GM21390 (cell line): ENCODE data around the gene FBLN2.

Experiments
- ATAC-seq: cut with Tn5 transposase; IDR thresholded peaks from one replicate; pipeline ENCODE4 v1.9.1; 2021; ENCODE audit not compliant: unreplicated experiment

Gene FBLN2

DNA sequence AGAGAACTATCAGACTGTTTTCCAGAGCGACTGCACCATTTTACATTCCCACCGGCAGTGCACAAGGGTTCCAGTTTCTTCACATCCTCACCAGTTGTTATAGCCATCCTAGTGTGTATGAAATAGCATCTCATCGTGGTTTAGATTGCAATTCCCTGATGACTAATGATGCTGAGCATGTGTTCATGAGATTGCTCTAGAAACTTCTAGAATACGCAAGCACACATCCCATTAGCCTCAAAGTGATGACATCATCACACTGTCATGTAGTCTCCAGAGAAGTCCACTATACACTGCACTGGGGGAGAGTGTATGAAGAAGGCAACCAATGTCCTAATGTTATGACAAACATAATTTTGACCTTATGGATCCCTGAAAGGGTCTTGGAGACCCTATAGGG lies 30.1 kb downstream of the FBLN2 start:
- ATAC-seq, result no peak

- no peak for ATAC-seq
These were observed 31.5 kb downstream of the FBLN2 start for GRCh38 chr3:13580256-13581023.

DNA sequence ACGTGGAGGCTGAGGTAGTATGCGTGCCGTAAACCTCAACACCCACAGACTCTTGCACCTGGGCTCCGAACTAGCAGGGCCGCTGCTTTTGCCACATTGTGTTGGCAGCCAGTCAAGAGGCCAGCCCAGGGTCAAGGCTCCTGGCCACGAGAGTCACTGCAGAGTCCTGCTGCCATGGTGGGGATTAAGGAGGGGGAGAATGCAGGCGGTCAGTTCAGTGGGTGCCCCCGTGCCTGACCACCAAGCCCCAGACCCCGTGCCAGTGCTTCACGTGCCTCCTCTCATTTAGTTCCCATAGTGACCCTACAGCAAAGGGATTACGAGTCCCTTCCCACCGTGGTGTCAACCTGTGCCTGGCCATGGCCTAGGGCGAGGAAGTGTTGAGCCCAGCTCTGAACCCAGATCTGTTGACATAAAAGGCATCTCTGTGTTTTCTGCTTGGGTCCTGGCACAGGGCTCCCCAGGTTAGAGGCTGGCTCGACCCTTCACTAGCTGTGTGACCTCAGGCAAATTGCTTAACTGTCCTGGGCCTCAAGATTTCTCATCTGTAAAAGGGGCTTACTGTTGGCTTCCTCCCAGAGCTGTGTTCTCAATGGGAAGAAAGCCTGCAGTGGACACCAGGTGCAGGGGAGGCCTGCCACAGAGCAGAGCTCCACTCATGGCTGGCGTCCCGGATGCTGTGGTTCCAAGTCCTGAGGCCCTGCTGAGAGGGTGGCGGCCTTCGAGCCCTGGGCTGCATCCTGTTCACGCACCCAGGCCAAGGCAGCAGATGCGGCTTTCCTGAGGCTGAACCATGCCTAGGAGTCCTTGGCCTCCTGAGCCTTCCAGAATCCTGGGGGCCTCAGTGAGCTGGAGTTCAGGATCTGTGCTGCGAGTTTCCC lies 32.8 kb downstream of the FBLN2 start:
- no peak for ATAC-seq

DNA sequence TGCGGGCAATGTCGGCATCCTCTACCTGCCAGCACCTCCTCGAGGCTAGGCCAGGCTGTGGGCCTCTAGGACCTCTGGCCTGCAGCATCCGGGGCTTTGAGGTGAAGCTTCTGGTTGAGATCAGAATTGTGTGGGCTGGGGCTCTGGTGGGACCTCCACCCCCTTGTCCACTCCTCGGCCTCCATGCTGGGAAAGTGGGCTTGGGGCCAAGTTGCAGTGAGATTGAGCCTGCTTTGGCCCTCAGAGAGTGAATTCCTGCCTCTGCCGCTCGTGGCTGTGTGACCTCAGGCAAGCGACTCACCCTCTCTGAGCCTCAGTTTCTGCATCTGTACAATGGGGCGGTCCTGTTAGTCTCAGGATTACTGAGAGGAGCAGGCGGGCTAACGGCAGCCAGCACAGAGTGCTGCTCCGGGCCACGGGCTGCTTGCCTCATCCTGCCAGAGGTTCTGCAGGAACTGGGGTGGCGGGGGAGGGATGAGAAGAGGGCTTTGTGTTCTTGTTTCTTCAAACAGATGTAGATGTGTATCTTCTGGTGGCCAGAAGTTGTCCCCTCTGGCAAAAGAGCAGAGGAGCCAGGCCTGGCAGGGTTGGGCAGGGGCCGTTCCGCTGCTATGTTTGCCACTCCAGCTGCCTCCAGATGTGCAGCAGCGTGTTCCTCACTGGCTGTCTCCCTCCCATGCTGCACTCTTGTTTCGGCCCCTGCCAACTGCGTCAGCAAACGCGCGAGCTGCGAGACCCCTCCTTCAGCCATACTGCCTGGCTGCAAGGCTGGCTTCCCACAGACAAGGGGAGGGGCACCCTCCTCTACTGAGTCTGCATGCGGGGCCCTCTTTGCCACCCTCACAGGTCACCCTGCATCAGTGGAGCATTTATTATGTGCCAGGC lies 33.7 kb downstream of the FBLN2 start:
- ATAC-seq, result no peak

DNA sequence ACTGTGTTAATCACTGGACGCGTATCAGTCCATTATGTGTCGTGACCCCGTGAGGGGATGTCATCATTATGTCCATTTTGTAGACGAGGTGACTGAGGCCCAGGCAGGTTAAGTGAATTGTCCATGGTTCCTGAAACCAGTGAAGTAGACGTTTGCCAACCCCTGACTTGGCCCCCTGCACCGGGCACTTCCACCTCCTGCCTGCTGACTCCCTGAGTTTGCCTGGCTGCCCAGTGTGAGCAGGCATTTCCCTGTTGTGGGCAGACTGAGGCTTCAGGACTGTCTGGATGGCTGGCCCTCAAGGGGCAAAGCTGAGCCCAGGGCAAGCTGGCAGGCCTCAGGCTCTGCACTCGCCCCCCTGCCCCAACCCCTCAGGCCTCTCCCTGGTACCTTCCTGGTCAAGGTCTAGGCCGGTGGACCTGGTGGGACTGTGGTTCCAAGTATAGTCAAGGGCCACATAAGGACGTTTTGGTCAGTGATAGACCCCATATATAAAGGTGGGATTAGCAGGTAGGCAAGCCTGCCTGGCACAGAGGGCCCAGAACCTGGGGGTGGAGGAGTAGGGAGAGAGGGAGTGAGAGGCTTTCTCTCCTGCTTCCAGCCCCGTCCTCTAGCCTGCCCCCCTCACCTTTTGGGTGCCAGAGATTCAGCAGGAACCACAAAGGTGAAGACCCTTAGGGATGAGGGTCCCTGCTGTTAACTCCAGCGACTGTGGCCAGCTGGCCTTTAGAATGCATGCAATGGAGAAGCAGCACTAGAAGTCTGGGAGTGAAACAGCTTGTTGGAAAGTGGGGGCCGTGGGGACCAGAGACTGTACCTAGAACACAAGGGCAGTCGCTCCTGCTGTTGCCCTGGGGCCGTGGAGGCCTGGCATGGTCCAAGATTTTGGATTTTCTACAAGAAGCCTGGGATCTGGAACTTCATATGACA lies 34.6 kb downstream of the FBLN2 start:
- no peak for ATAC-seq

DNA sequence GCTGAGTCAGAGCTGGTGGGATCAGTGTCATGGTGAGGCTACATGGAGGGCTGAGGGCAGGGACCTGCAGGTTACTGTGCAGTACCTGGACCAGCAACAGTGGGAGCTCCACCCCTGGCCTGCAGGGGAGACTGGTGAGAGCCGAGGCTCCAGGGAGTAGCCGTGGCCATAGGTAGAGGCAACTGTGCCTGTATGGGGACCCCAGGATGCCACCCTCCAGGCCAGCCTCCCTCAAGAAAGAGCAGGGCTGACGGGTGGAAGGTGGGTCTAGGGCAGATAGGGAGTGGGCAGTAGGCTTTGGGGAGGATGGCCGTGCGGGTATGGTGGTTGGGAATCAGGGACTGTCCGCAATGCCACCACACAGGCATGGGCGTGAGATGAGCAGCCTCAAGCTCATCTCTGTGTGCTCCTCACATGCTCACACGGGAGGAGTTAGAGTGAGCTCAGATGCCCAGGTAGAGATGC lies 35.5 kb downstream of the FBLN2 start:
- no peak for ATAC-seq

DNA sequence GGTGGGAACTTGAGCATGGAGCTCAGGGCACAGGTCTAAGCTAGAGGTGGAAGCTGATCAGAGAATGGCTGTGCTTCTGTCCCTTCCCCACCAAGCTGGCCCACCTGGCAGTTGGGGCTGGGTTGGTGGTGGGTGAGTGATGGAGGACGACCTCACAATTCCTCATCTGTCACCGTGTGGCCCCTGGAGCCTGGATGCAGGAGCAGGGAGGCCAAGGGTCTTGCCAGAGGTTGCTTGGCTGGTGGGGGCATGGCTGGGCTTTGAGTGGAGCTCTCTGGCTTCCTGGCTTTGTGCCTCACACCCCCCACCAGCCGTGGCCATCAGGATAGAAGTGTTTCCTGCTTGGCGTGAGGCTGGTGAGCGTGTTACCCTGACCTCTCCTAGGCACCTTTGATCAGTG lies 36.0 kb downstream of the FBLN2 start:
- no peak for ATAC-seq

DNA sequence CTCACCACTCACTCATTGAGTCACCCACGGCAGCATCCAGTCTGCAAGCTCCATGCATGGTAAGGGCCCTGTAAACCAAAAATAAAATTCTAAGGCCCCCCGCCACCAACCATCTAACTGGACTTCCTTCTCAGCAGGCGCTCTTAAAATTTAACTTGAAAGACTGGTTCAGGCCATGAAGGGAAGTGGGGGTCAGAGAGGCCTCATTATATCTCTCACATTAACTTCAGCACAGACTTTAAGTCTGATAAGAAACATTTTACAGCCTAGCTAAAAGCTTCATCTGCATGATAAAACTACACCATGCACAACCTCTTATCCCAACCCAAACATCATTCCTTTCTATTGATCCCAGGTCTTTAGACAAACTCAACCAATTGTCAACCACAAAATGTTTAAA lies 38.5 kb downstream of the FBLN2 start:
- no peak for ATAC-seq

DNA sequence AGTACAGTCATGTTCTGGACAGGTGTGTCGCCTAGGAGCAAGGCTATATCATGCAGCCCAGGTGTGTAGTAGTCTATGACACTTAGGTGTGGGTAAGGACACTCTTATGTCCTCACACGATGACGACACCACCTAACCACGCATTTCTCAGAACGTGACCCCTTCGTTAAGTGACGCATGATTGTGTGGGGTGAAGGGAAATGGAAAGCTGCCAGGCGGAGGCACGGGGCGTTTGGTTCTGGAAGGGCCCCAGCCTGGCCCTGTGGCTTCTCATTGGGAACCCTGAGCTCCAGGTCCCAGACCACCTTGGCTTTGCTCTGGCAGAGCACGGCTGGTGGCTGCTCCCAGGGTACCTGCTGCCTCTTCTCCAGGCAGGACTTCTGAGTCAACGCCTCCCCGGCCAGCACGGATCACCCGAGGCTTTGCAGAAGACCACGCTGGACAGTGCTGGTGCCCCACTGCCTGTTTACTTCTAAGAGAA lies 39.3 kb downstream of the FBLN2 start:
- ATAC-seq, result no peak

DNA sequence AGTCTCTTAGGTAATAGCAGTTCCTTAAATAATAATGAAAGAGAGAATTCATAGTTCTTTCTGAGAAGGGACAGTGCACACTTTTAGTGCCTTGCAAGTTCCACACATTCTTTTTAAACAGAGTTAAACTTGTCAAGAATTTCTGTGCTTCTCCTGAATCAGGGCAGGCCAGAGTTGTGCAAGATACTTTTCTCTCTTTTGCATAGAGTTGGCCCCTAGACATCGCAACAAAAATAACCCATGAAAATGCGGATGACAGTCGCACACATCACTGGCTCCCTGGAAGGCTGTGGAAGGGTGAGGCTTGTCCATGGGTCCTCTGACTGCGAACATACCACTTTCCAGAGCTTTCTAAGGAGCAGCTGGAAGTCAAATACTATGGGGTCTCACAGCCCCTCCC lies 40.1 kb downstream of the FBLN2 start:
- no peak for ATAC-seq

DNA sequence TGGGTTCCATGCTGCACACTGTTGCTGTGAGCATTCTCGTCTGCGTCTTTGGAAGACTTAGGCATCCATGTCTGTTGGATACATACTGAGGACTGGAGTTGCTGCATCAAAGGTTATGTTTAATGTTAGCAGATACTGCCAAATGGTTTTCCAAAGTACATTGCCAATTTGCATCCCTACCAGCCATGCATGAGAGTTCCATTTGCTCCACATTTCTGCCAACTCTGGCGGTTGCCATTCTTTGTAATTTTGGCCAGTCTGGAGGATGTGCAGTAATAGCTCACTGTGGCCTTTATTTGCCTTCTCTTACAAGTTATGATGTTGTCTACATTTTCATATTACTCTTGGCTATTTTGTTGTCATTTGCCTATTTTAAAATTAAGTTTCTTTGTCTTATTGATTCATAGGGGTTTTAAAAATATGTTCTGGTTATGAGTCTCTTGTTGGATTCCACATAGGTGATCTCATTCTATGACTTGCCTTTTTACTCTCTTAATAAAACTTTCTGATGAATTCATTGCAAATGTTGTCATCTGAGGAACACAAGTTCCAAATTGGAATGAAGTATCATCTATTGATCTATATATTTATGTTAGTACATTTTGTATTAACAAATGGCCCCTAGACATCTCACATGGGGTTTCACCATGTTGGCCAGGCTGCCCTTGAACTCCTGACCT lies 42.1 kb downstream of the FBLN2 start:
- ATAC-seq, result no peak

GRCh38 chr3:13593615-13594014 lies 44.7 kb downstream of the FBLN2 start:
- no peak for ATAC-seq

- ATAC-seq, result no peak
These were observed 45.2 kb downstream of the FBLN2 start for GRCh38 chr3:13594146-13594545.

DNA sequence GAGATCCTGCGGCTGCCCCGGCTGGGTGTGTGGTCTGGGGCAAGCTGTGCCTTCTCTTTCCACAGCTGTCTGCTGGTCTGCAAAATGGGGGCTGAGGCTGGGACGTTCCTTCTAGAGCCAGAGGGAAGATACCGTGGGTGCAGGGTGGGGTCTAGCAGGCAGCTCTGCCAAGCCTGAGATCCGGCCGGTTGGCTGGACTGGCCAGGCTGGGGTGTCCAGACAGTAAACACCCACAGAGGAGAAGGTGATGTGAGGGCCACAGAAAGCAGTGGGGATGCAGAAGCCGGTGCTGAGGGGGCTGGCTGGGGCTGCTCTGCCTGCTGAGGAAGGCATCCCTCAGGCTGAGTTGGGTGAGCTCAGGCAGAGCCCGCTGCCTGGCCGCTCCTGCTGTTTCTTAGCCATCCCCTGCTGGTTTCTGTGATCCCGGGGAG lies 46.1 kb downstream of the FBLN2 start:
- no peak for ATAC-seq

GRCh38 chr3:13595485-13595884 lies 46.6 kb downstream of the FBLN2 start:
- no peak for ATAC-seq

- no peak for ATAC-seq
These were observed 47.7 kb downstream of the FBLN2 start for GRCh38 chr3:13596426-13597205.

- ATAC-seq, result no peak
These were observed 48.7 kb downstream of the FBLN2 start for GRCh38 chr3:13597661-13598060.

DNA sequence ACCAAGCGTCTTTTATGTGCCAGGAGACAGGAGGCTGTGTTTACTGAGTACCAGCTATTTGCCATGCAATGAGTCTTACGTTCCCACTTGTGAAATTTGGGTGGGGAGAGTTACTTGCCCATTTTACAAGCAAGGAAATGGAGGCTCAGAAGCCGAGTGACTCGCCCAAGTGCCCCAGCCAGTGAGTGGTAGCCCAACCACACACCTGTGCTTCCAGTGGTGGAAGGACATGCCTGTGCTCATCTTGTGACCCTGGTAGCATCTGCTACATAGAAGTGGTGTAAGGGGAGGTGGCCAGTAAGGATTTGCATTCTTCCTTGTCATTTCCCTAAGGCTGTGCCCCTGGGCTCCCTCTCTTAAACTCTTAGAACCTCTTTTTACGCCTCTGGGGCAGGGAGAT lies 49.3 kb downstream of the FBLN2 start:
- no peak for ATAC-seq
